Measurements from ENCODE around the gene ZDHHC20. TPM values are rescaled to one million over a fixed set of nuclear protein-coding genes. Genes with fewer than 3 reads are reported as not detected.

The ZDHHC20 gene
- total and polyA plus RNA-seq, 12 donors = 6.3 to 28.5 (median 13.9) TPM

DNA sequence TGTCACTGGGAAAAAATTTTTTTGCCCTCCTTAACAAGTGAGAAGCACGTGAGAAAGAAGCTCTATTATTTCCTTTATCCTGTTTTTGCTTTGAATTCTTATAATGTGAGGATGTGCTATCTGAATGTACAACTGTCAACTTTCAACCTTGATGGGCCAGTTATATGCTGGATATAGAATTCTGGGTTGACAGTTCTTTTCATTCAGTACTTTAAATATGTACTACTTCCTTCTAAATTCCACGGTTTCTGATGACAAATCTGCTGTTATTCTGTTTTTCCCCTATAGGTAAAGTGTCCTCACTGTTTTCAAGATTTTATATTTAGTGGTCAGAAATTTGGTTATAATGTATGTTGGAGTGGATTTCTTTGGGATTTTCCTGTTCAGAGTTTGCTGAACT, 29.9 kb downstream of the ZDHHC20 start:
- WGBS, 2 donors = 58 to 65% methylated on average over 2 of the region's 2 CpGs
- DNase-seq (no peak), ATAC-seq (no peak)
- TF ChIP-seq, protein P1, sequence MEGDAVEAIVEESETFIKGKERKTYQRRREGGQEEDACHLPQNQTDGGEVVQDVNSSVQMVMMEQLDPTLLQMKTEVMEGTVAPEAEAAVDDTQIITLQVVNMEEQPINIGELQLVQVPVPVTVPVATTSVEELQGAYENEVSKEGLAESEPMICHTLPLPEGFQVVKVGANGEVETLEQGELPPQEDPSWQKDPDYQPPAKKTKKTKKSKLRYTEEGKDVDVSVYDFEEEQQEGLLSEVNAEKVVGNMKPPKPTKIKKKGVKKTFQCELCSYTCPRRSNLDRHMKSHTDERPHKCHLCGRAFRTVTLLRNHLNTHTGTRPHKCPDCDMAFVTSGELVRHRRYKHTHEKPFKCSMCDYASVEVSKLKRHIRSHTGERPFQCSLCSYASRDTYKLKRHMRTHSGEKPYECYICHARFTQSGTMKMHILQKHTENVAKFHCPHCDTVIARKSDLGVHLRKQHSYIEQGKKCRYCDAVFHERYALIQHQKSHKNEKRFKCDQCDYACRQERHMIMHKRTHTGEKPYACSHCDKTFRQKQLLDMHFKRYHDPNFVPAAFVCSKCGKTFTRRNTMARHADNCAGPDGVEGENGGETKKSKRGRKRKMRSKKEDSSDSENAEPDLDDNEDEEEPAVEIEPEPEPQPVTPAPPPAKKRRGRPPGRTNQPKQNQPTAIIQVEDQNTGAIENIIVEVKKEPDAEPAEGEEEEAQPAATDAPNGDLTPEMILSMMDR (IDR thresholded peaks at IDR 0.05) = no peak
- intact Hi-C loops (cut with DNase I) = no loop called here
- H3K36me3 ChIP-seq = no peaks in the 10 kb centered on the region
- peaks cover 0 to 24% (median 15%) of the 10 kb centered on the region in 11 donors for H3K9me3 ChIP-seq
- H3K27ac ChIP-seq = no peak overlapping the region
- peaks cover 0 to 17% (median 0%) of the 10 kb centered on the region in 9 donors for H3K4me1 ChIP-seq
- no peak overlapping the region for H3K4me3 ChIP-seq
- no peaks in the 10 kb centered on the region for H3K27me3 ChIP-seq

DNA sequence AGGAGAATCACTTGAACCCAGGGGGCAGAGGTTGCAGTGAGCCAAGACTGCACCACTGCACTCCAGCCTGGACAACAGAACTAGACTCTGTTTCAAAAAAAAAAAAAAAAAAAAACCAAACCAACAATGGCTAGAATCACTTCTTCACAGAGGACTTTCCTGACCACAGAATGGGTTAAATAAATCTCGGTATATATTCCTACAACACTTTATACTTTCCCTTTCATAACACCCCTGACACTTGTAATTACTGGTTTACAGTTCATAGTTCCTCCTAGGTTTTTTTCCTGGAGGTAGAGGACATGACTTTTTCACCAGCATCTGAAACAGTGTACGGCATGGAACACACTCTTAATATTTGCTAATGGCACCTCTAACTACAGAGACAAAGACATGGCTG, 31.4 kb downstream of the ZDHHC20 start:
- Histone ChIP-seq H3K27me3 (no peaks in the 10 kb centered on the region), H3K27ac (no peak overlapping the region), H3K4me1 (peaks cover 0 to 11% (median 0%) of the 10 kb centered on the region in 9 donors), H3K4me3 (no peak overlapping the region), H3K36me3 (no peaks in the 10 kb centered on the region), H3K9me3 (peaks cover 0 to 24% (median 15%) of the 10 kb centered on the region in 11 donors)
- ATAC-seq (no peak), DNase-seq (no peak)
- 91 to 94% methylated on average over 2 of the region's 2 CpGs for WGBS, 2 donors
- intact Hi-C loops (cut with DNase I) = no loop called here
- TF ChIP-seq, protein P1 (IDR thresholded peaks at IDR 0.05) = no peak

DNA sequence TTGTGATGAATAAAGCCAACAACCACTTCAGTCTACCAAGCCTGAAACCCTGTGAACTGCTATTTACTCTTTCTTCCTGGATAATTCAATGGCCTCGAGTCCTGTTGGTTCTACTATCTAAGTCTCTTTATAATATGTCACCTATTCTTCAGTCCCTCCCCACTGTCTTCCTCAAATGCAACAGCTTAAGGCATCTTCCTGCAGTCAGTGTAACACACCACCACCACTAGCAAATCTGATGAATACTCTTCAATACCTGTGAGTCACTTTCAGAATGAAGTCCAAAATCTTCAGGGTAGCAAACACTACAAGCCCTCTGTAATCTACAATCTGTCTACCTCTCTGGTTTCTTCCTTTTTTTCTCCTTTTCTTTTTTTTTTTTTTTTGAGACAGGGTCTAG, 32.9 kb downstream of the ZDHHC20 start:
- TF ChIP-seq, protein P1 (IDR thresholded peaks at IDR 0.05) = no peak
- Histone ChIP-seq H3K36me3 (no peaks in the 10 kb centered on the region), H3K27me3 (no peaks in the 10 kb centered on the region), H3K27ac (no peak overlapping the region), H3K9me3 (peaks cover 0 to 24% (median 15%) of the 10 kb centered on the region in 11 donors), H3K4me1 (peaks cover 0 to 17% (median 0%) of the 10 kb centered on the region in 9 donors), H3K4me3 (no peak overlapping the region)
- ATAC-seq (no peak), DNase-seq (no peak)
- intact Hi-C loops (cut with DNase I) = no loop called here
- 64 to 83% methylated on average over 1 of the region's 1 CpG for WGBS, 2 donors

GRCh38 chr13:21420706-21421105, 38.4 kb downstream of the ZDHHC20 start:
- ATAC-seq (peak in 1 of 8 donors; percentile 56), DNase-seq (no peak)
- TF ChIP-seq, protein P1 (IDR thresholded peaks at IDR 0.05) = no peak
- H3K9me3 ChIP-seq = no peaks in the 10 kb centered on the region
- 72 to 73% methylated on average over 3 of the region's 3 CpGs for WGBS, 2 donors
- intact Hi-C loops (cut with DNase I) = no loop called here
- H3K36me3 ChIP-seq = peaks cover 0 to 31% (median 0%) of the 10 kb centered on the region in 9 donors
- no peak overlapping the region for H3K27ac ChIP-seq
- no peak overlapping the region for H3K4me3 ChIP-seq
- H3K4me1 ChIP-seq = peaks cover 0 to 19% (median 0%) of the 10 kb centered on the region in 9 donors
- H3K27me3 ChIP-seq = no peaks in the 10 kb centered on the region
